ENCODE measurements around the gene CUL7. TPM values are rescaled to one million over a fixed set of nuclear protein-coding genes. Genes with fewer than 3 reads are reported as not detected.

The CUL7 gene
- 1 to 10 TPM in 2 of 3 donors, under 1 TPM in 1; 0.90 to 3.4 (median 1.3) TPM for polyA plus RNA-seq

DNA sequence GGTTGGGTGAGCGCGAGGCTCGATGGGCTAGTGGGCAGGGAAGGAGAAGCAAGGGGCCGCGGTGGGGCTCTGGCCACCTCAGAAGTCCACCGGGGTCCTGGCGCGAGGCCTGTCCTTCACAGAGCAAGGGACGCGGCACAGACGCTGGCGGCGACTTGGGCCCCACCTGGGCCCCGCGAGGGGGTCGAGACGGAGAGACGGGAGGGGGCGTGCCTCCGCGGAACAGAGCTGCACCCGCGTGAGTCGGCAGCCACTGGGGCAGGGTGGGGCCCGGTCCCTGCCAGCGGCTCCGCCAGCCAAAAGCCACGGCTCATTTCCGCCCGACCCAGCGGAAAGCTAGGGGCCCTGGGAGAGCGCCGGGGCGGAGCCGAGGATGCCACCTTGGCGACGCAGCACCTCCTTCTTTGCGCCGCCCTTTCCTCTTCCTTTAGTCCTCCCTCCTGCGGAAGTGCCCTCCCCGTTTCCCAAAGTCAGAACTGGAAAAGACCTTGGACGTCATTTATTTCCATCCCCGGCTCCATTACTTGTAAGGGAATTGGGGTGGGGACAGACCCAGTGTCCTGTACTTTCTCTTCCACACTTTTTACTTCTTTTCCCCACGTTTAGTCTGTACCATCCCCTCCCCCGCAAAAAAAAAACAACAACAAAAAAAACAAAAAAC is at the start of gene CUL7:
TSS of gene CUL7 (minus strand) at position 307 of the 661 bp plus-strand sequence. CDS start 1,063 bp downstream, outside the sequence.
- H3K27me3 Mint-ChIP-seq (ENCODE audit: low read depth in 3 of 3) = peaks cover 1 to 7% (median 4%) of the 10 kb centered on the region in 3 donors

GRCh38 chr6:43101497-43101896 is 47.8 kb upstream of the CUL7 start:
- Mint-ChIP-seq H3K9me3 (no peaks in the 10 kb centered on the region), H3K4me3 (no peak overlapping the region), H3K27me3 (ENCODE audit: low read depth in 3 of 3) (peaks cover 0 to 2% (median 1%) of the 10 kb centered on the region in 3 donors), H3K36me3 (no peaks in the 10 kb centered on the region), H3K4me1 (no peaks in the 10 kb centered on the region), H3K27ac (no peak overlapping the region)
- no peak for DNase-seq

More for the DNA sequence above, at the start of gene CUL7:
- H3K4me1 Mint-ChIP-seq = peaks cover 44 to 60% of the 10 kb centered on the region in 2 donors
- H3K36me3 Mint-ChIP-seq = peaks cover 7 to 18% (median 9%) of the 10 kb centered on the region in 3 donors
- H3K9me3 Mint-ChIP-seq = no peaks in the 10 kb centered on the region
- peak within 1 kb of the TSS; percentile 91 to 96 (median 93) for H3K4me3 Mint-ChIP-seq
- DNase-seq = peak; percentile 80 to 84 (median 83)
- H3K27ac Mint-ChIP-seq = peak within 1 kb of the TSS; percentile 93 to 97 (median 94)

DNA sequence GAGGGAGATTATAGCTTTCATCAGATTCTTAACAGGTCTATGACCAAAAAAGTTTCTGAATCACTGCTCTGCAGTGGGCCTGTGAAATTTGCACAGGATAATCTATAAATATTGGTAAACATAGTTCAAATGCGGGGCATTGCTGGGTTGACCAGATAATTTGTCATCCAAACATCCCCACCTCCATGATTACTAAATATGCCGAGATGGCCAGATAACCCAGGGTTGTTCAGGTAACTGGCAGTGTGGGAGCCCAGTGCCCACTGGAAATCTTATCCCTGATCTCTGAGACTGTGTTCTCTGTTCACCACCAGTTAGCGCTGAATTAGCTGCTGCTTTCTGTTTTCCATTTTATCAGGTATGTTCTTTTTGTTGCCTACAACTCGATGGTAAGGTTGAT is 43.9 kb upstream of the CUL7 start:
- no peaks in the 10 kb centered on the region for H3K9me3 Mint-ChIP-seq
- H3K4me3 Mint-ChIP-seq = no peak overlapping the region
- peaks cover 3 to 17% of the 10 kb centered on the region in 2 donors for H3K4me1 Mint-ChIP-seq
- DNase-seq = no peak
- no peak overlapping the region for H3K27ac Mint-ChIP-seq
- peaks cover 1 to 2% (median 1%) of the 10 kb centered on the region in 3 donors for H3K27me3 Mint-ChIP-seq (ENCODE audit: low read depth in 3 of 3)
- H3K36me3 Mint-ChIP-seq = no peaks in the 10 kb centered on the region

DNA sequence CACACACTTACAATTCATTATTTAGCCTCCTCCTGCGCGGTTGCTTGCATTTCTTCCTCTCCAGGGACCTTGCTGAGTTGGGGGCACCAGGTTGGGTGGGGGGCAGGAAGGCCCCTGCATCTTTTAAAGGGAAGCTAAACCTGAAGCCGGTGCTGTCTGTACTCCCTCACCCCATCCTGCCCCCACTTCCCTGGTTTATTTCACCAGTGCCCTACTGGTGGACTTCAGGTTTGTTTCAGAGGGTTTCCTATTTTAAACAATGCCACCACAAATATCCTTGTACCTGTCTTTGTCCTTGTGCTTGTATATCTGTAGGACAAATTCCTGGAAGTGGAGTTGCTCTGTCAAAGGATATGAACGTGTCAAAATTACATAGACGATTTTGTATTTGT is 43.4 kb upstream of the CUL7 start:
- no peak overlapping the region for H3K4me3 Mint-ChIP-seq
- no peak overlapping the region for H3K27ac Mint-ChIP-seq
- DNase-seq = no peak
- H3K4me1 Mint-ChIP-seq = peaks cover 3 to 17% of the 10 kb centered on the region in 2 donors
- no peaks in the 10 kb centered on the region for H3K9me3 Mint-ChIP-seq
- no peaks in the 10 kb centered on the region for H3K36me3 Mint-ChIP-seq
- peaks cover 1 to 2% (median 1%) of the 10 kb centered on the region in 3 donors for H3K27me3 Mint-ChIP-seq (ENCODE audit: low read depth in 3 of 3)

DNA sequence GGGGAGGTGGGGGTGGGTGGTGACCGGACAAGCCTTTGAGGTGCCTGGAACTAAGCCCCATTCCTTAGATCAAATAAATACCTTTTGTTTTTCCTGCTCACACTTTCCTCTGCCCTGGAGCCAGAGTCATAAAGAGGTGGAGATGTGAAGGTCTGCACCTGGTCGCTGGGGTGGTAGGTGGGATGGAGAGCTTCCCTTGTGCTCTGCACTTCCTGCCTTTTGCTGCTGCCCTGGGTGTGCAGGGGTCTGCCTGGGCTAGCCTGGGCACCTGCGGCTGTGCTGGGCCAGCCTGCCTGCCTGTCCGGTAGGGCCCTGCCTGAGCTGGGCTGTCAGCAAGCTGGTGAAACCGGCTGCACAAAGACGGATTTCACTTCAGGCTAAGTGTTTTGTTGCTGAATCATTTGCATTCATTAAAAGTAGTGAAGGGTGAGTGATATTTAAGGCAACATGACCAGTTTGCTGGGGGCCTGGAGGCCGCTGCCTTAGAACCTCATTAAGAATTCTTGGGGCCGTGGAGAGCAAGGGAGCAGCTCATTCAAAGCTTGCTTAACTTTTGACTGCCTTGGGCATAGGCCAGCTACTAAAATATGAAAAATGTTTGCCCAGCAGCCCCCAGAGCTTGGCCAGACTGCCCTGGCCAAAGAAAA is 42.9 kb upstream of the CUL7 start:
- Mint-ChIP-seq H3K27me3 (ENCODE audit: low read depth in 3 of 3) (peaks cover 1 to 2% (median 1%) of the 10 kb centered on the region in 3 donors), H3K4me3 (no peak overlapping the region), H3K27ac (no peak overlapping the region), H3K36me3 (no peaks in the 10 kb centered on the region), H3K4me1 (peaks cover 3 to 17% of the 10 kb centered on the region in 2 donors), H3K9me3 (no peaks in the 10 kb centered on the region)
- no peak for DNase-seq

DNA sequence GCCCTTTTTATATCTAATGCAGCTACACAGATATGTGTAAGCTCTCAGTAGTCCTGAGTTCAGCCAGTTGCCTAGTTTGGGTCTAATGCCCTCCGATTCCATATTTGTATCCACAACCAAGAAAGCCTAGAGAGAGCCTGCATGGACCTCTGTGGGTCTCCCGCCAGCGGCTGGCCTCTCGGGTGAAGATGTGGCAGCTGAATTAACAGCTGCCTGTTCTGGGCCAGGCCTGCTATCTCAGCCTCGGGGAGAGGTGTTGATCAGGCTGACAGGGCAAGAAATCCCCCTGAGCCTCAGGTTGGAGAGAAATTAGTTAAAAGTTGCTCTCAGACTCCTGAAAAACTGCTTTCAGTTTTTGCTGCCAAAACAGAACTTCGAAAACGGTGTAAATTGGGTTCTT is 42.3 kb upstream of the CUL7 start:
- no peak for DNase-seq
- peaks cover 1 to 2% (median 1%) of the 10 kb centered on the region in 3 donors for H3K27me3 Mint-ChIP-seq (ENCODE audit: low read depth in 3 of 3)
- H3K4me1 Mint-ChIP-seq = peaks cover 3 to 17% of the 10 kb centered on the region in 2 donors
- H3K9me3 Mint-ChIP-seq = no peaks in the 10 kb centered on the region
- H3K27ac Mint-ChIP-seq = peak overlapping the region in 1 of 6 donors; percentile 30
- no peak overlapping the region for H3K4me3 Mint-ChIP-seq
- H3K36me3 Mint-ChIP-seq = no peaks in the 10 kb centered on the region

DNA sequence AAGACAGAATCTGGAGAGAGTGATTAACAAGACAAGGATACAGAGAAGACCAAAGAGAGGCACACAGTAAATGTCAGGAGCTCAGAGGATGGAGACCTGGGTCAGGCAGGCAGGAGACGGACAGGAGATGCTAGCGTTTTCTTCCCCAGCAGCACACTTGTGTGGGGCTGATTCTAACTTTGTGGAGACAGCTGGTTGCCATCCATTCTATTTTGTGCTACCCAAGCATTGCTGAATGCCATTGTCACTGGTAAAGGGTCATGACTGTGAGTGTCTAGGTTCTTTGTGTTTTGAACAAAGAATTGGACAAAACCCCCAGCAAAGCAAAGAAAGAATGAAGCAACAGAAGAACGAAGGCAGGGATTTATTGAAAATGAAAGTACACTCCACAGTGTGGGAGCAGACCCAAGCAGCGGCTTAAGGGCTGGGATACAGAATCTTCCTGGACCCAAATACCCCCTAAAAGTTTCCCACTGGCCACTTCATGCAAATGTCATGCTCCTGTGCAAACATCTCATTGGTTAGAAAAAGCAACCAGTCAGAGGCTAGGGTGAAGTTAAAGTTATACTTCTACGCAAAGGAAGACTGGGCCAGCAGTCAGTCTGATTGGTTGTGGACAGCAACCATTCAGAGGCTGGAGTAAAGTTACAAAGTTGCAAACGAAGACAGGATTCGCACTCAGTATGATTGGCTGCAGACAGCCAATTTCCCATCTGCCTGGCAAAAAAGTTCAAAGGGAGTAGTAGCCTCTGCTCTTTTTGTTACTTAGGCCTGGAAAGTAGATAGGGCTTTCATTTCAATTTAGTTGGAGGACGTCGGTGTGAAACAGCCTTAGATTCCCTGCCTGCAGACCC is 40.0 kb upstream of the CUL7 start:
- peak overlapping the region; percentile 40 to 77 (median 60) for H3K4me3 Mint-ChIP-seq
- peaks cover 1 to 2% (median 1%) of the 10 kb centered on the region in 3 donors for H3K27me3 Mint-ChIP-seq (ENCODE audit: low read depth in 3 of 3)
- H3K4me1 Mint-ChIP-seq = peaks cover 3 to 17% of the 10 kb centered on the region in 2 donors
- H3K27ac Mint-ChIP-seq = peak overlapping the region in 5 of 6 donors; percentile 3 to 68 (median 38)
- peak in 1 of 3 donors; percentile 25 for DNase-seq
- H3K36me3 Mint-ChIP-seq = no peaks in the 10 kb centered on the region
- H3K9me3 Mint-ChIP-seq = no peaks in the 10 kb centered on the region

DNA sequence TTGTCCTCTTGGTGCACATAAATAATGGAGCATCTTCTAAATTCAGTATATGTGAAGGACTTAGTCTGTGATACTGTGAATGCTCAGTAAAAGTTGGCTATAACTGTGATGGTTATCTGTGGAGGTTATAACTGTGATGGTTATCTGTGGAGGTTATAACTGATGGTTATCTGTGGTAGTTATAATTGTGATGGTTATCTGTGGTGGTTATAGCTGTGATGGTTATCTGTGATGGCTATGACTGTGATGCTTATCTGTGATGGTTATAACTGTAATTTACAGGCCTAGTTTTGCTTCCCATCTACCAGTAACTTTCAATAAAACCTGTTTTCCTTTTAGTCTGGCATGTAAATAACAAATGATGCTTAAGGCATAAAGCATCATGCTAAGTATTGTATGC is 39.0 kb upstream of the CUL7 start:
- peak overlapping the region in 1 of 5 donors; percentile 20 for H3K4me3 Mint-ChIP-seq

GRCh38 chr6:43091436-43091991 is 37.9 kb upstream of the CUL7 start:
- H3K4me1 Mint-ChIP-seq = peaks cover 3 to 17% of the 10 kb centered on the region in 2 donors
- no peaks in the 10 kb centered on the region for H3K9me3 Mint-ChIP-seq
- peaks cover 0 to 1% (median 0%) of the 10 kb centered on the region in 3 donors for H3K27me3 Mint-ChIP-seq (ENCODE audit: low read depth in 3 of 3)
- H3K27ac Mint-ChIP-seq = no peak overlapping the region
- no peak overlapping the region for H3K4me3 Mint-ChIP-seq
- no peak for DNase-seq
- no peaks in the 10 kb centered on the region for H3K36me3 Mint-ChIP-seq

More for the DNA sequence above, 39.0 kb upstream of the CUL7 start:
- DNase-seq = no peak
- peaks cover 3 to 17% of the 10 kb centered on the region in 2 donors for H3K4me1 Mint-ChIP-seq
- no peaks in the 10 kb centered on the region for H3K9me3 Mint-ChIP-seq
- peaks cover 0 to 1% (median 0%) of the 10 kb centered on the region in 3 donors for H3K27me3 Mint-ChIP-seq (ENCODE audit: low read depth in 3 of 3)
- no peak overlapping the region for H3K27ac Mint-ChIP-seq
- no peaks in the 10 kb centered on the region for H3K36me3 Mint-ChIP-seq

GRCh38 chr6:43091020-43091419 is 37.4 kb upstream of the CUL7 start:
- no peak overlapping the region for H3K27ac Mint-ChIP-seq
- no peaks in the 10 kb centered on the region for H3K36me3 Mint-ChIP-seq
- H3K9me3 Mint-ChIP-seq = no peaks in the 10 kb centered on the region
- no peak for DNase-seq
- H3K4me1 Mint-ChIP-seq = peaks cover 3 to 17% of the 10 kb centered on the region in 2 donors
- no peak overlapping the region for H3K4me3 Mint-ChIP-seq
- H3K27me3 Mint-ChIP-seq (ENCODE audit: low read depth in 3 of 3) = peaks cover 0 to 1% (median 0%) of the 10 kb centered on the region in 3 donors

GRCh38 chr6:43090559-43090956 is 36.9 kb upstream of the CUL7 start:
- no peaks in the 10 kb centered on the region for H3K36me3 Mint-ChIP-seq
- H3K27me3 Mint-ChIP-seq (ENCODE audit: low read depth in 3 of 3) = peaks cover 0 to 1% (median 0%) of the 10 kb centered on the region in 3 donors
- DNase-seq = no peak
- H3K4me3 Mint-ChIP-seq = no peak overlapping the region
- H3K27ac Mint-ChIP-seq = no peak overlapping the region
- no peaks in the 10 kb centered on the region for H3K9me3 Mint-ChIP-seq
- peaks cover 3 to 17% of the 10 kb centered on the region in 2 donors for H3K4me1 Mint-ChIP-seq

- DNase-seq = no peak
- H3K27ac Mint-ChIP-seq = no peak overlapping the region
- H3K4me3 Mint-ChIP-seq = no peak overlapping the region
- no peaks in the 10 kb centered on the region for H3K27me3 Mint-ChIP-seq (ENCODE audit: low read depth in 3 of 3)
- peaks cover 3 to 17% of the 10 kb centered on the region in 2 donors for H3K4me1 Mint-ChIP-seq
- no peaks in the 10 kb centered on the region for H3K9me3 Mint-ChIP-seq
- no peaks in the 10 kb centered on the region for H3K36me3 Mint-ChIP-seq
Observed at GRCh38 chr6:43089874-43090558, 36.4 kb upstream of the CUL7 start.

DNA sequence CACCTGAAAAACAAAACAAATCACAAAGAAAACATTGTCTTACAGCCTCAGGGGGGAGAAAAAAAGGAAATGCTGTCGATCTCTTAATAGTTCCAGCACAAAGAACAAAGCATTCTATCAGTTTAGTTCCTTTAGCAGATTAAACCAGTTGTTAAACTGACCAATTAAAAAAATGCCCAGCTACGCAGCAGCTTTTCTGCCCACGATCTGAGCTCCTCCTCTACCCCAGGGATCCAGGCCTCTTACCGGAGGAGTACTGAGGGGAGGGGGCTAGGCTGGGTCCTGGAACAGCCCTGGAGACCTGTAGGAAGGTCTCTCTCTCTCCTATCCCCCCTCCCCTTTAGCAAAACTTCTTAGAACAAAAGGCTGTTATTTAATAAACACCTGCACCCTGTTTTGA is 35.8 kb upstream of the CUL7 start:
- H3K9me3 Mint-ChIP-seq = no peaks in the 10 kb centered on the region
- H3K27me3 Mint-ChIP-seq (ENCODE audit: low read depth in 3 of 3) = no peaks in the 10 kb centered on the region
- no peak overlapping the region for H3K4me3 Mint-ChIP-seq
- no peaks in the 10 kb centered on the region for H3K36me3 Mint-ChIP-seq
- H3K4me1 Mint-ChIP-seq = peaks cover 3 to 17% of the 10 kb centered on the region in 2 donors
- no peak overlapping the region for H3K27ac Mint-ChIP-seq
- no peak for DNase-seq

Data from immature natural killer cell (primary cell).